H1 (cell line): ENCODE data around the gene UBAP2. TPM values are rescaled to one million over a fixed set of nuclear protein-coding genes. Genes with fewer than 3 reads are reported as not detected.
A peak's percentile ranks its signal among the peaks of the same experiment; 100 is the strongest.

Source experiments
- CTCF ChIA-PET: fragments of 300-600 bp; sonication (Branson Sonifier 250); formaldehyde crosslinking; loops from one replicate; lab custom pipeline; 2021; ENCODE audit not compliant: partially characterized antibody; lab: Charles Lee
- POLR2A ChIA-PET: fragments of 300-600 bp; sonication (Branson Sonifier 250); formaldehyde crosslinking; loops from one replicate; lab custom pipeline; 2021; ENCODE audit warnings: inconsistent platforms; ENCODE audit not compliant: partially characterized antibody; lab: Charles Lee
- DNase-seq, 2 experiments: peaks; one replicate each; pipeline versions ENCODE4 v3.0.0 to v3.0.0-alpha.2; 2010 to 2022; ENCODE audit warnings: low spot score in 2 of 2, low read depth in 1 of 2, mixed read lengths in 1 of 2
- FAIRE-seq: peaks from 2 replicates; lab custom pipeline; 2011; peaks lifted over from hg19 to GRCh38; lab: Jason Lieb, UNC
- H2AFZ ChIP-seq: 2 replicates; pipeline ENCODE4 v1.8.1; 2012; ENCODE audit warnings: low read length, inconsistent platforms
- H2AK5ac ChIP-seq: 2 replicates; pipeline ENCODE4 v1.6.1; 2013; ENCODE audit warnings: low read depth, low read length
- H2BK120ac ChIP-seq: replicated peaks from 2 replicates; pipeline ENCODE3; 2013; ENCODE audit warnings: low read depth, low read length, inconsistent platforms
- H2BK12ac ChIP-seq: 2 replicates; pipeline ENCODE4 v1.6.1; 2013; ENCODE audit warnings: low read depth, low read length
- H2BK15ac ChIP-seq: 2 replicates; pipeline ENCODE4 v1.6.1; 2013; ENCODE audit warnings: low read length
- H2BK20ac ChIP-seq: 2 replicates; pipeline ENCODE4 v1.6.1; 2013; ENCODE audit warnings: low read length
- H2BK5ac ChIP-seq: 2 replicates; pipeline ENCODE4 v1.6.1; 2013; ENCODE audit warnings: low read depth, low read length
- H3K14ac ChIP-seq: 2 replicates; pipeline ENCODE4 v1.6.1; 2013; ENCODE audit warnings: inconsistent platforms; ENCODE audit not compliant: insufficient read length
- H3K18ac ChIP-seq: 2 replicates; pipeline ENCODE4 v1.6.1; 2013; ENCODE audit warnings: low read length; ENCODE audit errors: extremely low read depth
- H3K23ac ChIP-seq: 2 replicates; pipeline ENCODE4 v1.6.1; 2013; ENCODE audit warnings: inconsistent platforms; ENCODE audit not compliant: insufficient read length
- H3K23me2 ChIP-seq: 2 replicates; pipeline ENCODE4 v1.6.1; 2013; ENCODE audit warnings: low read depth, low read length
- H3K27ac ChIP-seq: 2 replicates; pipeline ENCODE4 v1.6.1; 2011; ENCODE audit warnings: low read depth, low read length, inconsistent platforms
- H3K27me3 ChIP-seq, 4 experiments: replicated peaks in 1 of 4; 1 replicate in 1 of 4; 2 replicates in 3 of 4; pipeline versions ENCODE4 v1.6.1 to v1.8.1; 2011 to 2013; ENCODE audit warnings: low read length in 3 of 4, mild to moderate bottlenecking in 3 of 4, inconsistent platforms in 2 of 4, mixed read lengths in 2 of 4, moderate library complexity in 1 of 4; ENCODE audit not compliant: control insufficient read depth in 3 of 4, insufficient read depth in 3 of 4; ENCODE audit errors: extremely low read depth in 1 of 4
- H3K36me3 ChIP-seq, 4 experiments: 2 replicates each; pipeline versions ENCODE4 v1.6.1 to v1.8.1; 2011 to 2013; ENCODE audit warnings: mild to moderate bottlenecking in 4 of 4, low read length in 3 of 4, moderate library complexity in 2 of 4, control low read depth in 1 of 4, inconsistent platforms in 1 of 4; ENCODE audit not compliant: insufficient read depth in 4 of 4, control insufficient read depth in 2 of 4
- H3K4ac ChIP-seq: replicated peaks from 2 replicates; pipeline ENCODE3; 2013; ENCODE audit warnings: low read length, low read depth, mixed read lengths, inconsistent platforms; ENCODE audit not compliant: insufficient read length
- H3K4me1 ChIP-seq, 4 experiments: replicated peaks in 1 of 4; 1 replicate in 1 of 4; 2 replicates in 3 of 4; pipeline versions ENCODE4 v1.6.1 to v1.8.1; 2011 to 2013; ENCODE audit warnings: low read length in 3 of 4, inconsistent platforms in 2 of 4, mixed read lengths in 1 of 4; ENCODE audit not compliant: insufficient read depth in 4 of 4, control insufficient read depth in 3 of 4
- H3K4me2 ChIP-seq, 2 experiments: 2 replicates each; pipeline versions ENCODE4 v1.6.1 to v1.8.1; 2011 to 2013; ENCODE audit warnings: low read depth in 2 of 2, low read length in 2 of 2, control low read depth in 1 of 2, inconsistent platforms in 1 of 2, mild to moderate bottlenecking in 1 of 2; ENCODE audit not compliant: insufficient read depth in 1 of 2
- H3K4me3 ChIP-seq, 4 experiments: fragments of 200-600, 300-600 bp in 1 of 4; sonication (generic), shearing (Covaris generic), sonication (Bioruptor Twin) in 1 of 4; 2 replicates each; pipeline versions ENCODE4 v1.5.1 to v1.8.1; 2011 to 2016; ENCODE audit warnings: low read length in 4 of 4, low read depth in 3 of 4, control low read depth in 2 of 4, inconsistent platforms in 2 of 4, mild to moderate bottlenecking in 2 of 4, mixed read lengths in 1 of 4, moderate library complexity in 1 of 4; ENCODE audit not compliant: insufficient read depth in 2 of 4; ENCODE audit errors: extremely low read depth in 1 of 4
- H3K56ac ChIP-seq: replicated peaks from 2 replicates; pipeline ENCODE3; 2013; ENCODE audit warnings: low read depth, mild to moderate bottlenecking, mixed read lengths, low read length, inconsistent platforms; ENCODE audit not compliant: insufficient read length
- H3K79me1 ChIP-seq: 2 replicates; pipeline ENCODE4 v1.6.1; 2013; ENCODE audit warnings: low read depth, low read length, control low read depth
- H3K79me2 ChIP-seq, 2 experiments: 2 replicates each; pipeline versions ENCODE4 v1.6.1 to v1.8.1; 2012 to 2013; ENCODE audit warnings: low read length in 2 of 2, mild to moderate bottlenecking in 2 of 2, inconsistent platforms in 1 of 2; ENCODE audit not compliant: insufficient read depth in 2 of 2, control insufficient read depth in 1 of 2
- H3K9ac ChIP-seq, 4 experiments: replicated peaks in 1 of 4; 1 replicate in 1 of 4; 2 replicates in 3 of 4; pipeline versions ENCODE4 v1.6.1 to v1.8.1; 2011 to 2013; ENCODE audit warnings: low read depth in 3 of 4, low read length in 3 of 4, control low read depth in 2 of 4, mild to moderate bottlenecking in 2 of 4, moderate library complexity in 2 of 4, inconsistent platforms in 1 of 4; ENCODE audit errors: extremely low read depth in 1 of 4
- H3K9me3 ChIP-seq, 2 experiments: 2 replicates each; pipeline versions ENCODE4 v1.6.1 to v1.8.1; 2012 to 2013; ENCODE audit warnings: mild to moderate bottlenecking in 2 of 2, moderate library complexity in 2 of 2, control low read depth in 1 of 2, inconsistent platforms in 1 of 2, low read depth in 1 of 2, low read length in 1 of 2, mixed read lengths in 1 of 2; ENCODE audit not compliant: insufficient read depth in 2 of 2
- H4K20me1 ChIP-seq, 2 experiments: replicated peaks in 1 of 2; 2 replicates each; pipeline versions ENCODE3 to v1.8.1; 2011 to 2013; ENCODE audit warnings: inconsistent platforms in 2 of 2, low read length in 2 of 2, mild to moderate bottlenecking in 1 of 2; ENCODE audit not compliant: insufficient read depth in 2 of 2, control insufficient read depth in 1 of 2
- H4K5ac ChIP-seq: 2 replicates; pipeline ENCODE4 v1.6.1; 2013; ENCODE audit warnings: low read length, low read depth, mixed read lengths, inconsistent platforms; ENCODE audit not compliant: insufficient read length
- H4K8ac ChIP-seq: 2 replicates; pipeline ENCODE4 v1.8.0; 2013; ENCODE audit warnings: mild to moderate bottlenecking, moderate library complexity, low read length, inconsistent platforms; ENCODE audit not compliant: insufficient read depth; ENCODE audit errors: extremely low read depth
- H4K91ac ChIP-seq: replicated peaks from 2 replicates; pipeline ENCODE3; 2013; ENCODE audit warnings: low read length, mixed read lengths, inconsistent platforms; ENCODE audit not compliant: insufficient read length
- CREB1 ChIP-seq: IDR thresholded peaks from 2 replicates; pipeline ENCODE4 v1.6.1; 2012; ENCODE audit warnings: inconsistent platforms
- FOSL1 ChIP-seq: IDR thresholded peaks from 2 replicates; pipeline ENCODE4 v1.6.1; 2011; ENCODE audit warnings: mild to moderate bottlenecking, low read depth, low read length, moderate library complexity; ENCODE audit not compliant: insufficient read depth
- POLR2AphosphoS5 ChIP-seq: IDR thresholded peaks from 2 replicates; pipeline ENCODE4 v1.6.1; 2011; ENCODE audit warnings: low read depth, low read length
- POU5F1 ChIP-seq: IDR thresholded peaks from 2 replicates; pipeline ENCODE4 v1.6.1; 2011; ENCODE audit warnings: low read depth, mild to moderate bottlenecking, low read length, moderate library complexity
- SIX5 ChIP-seq: IDR thresholded peaks from 2 replicates; pipeline ENCODE4 v1.6.1; 2011; ENCODE audit warnings: mild to moderate bottlenecking, low read depth, low read length
- SP1 ChIP-seq: IDR thresholded peaks from 2 replicates; pipeline ENCODE4 v1.6.1; 2011; ENCODE audit warnings: low read depth, low read length
- SRF ChIP-seq: IDR thresholded peaks from 2 replicates; pipeline ENCODE4 v1.6.1; 2011; ENCODE audit warnings: mild to moderate bottlenecking, low read depth, low read length, moderate library complexity
- WGBS, 2 experiments: shearing (Covaris generic) in 1 of 2; methylation state at CpG; one replicate each; pipeline versions ENCODE4 v1.1.6 to v1.1.7; 2013 to 2015; ENCODE audit warnings: low lambda C conversion rate in 2 of 2, mixed read lengths in 2 of 2, inconsistent platforms in 1 of 2, low coverage in 1 of 2, missing lambda C conversion rate in 1 of 2; ENCODE audit not compliant: insufficient replicate concordance in 2 of 2, insufficient coverage in 1 of 2, insufficient read length in 1 of 2; ENCODE audit errors: extremely low coverage in 1 of 2, missing lambda C conversion rate in 1 of 2; 5-methylcytosine and 5-hydroxymethylcytosine counted together
- polyA plus RNA-seq, 7 experiments: library from polyadenylated mRNA; depleted of rRNA in 3 of 7; stranded (reverse) in 5 of 7; unstranded in 2 of 7; fragments of >200 nt in 5 of 7; fragments of 200-250 nt in 2 of 7; gene quantifications; 1 replicate in 5 of 7; 2 replicates in 1 of 7; 4 replicates in 1 of 7; pipeline versions ENCODE4 v1.2.1 to v1.2.3, GENCODE V29; 2011 to 2013; ENCODE audit warnings: missing spikeins in 2 of 7, mixed read lengths in 2 of 7
- total RNA-seq: library from RNA; stranded (reverse); fragmentation: NEBNext Ultra II Directional; extraction: Animal tissue kit (Norgen Biotek cat#: 25700); gene quantifications from 2 replicates; pipeline ENCODE4 v1.2.1, GENCODE V29; 2021

UBAP2 gene
- total and polyA plus RNA-seq, 2 of the 8 experiments (the other 6 are each of a cell fraction or from before 2014, with no cell fraction given), result 75.0 to 81.4 TPM

- H3K36me3 ChIP-seq, result 0 out of 8 replicates have a peak, but pooled peaks cover 0 to 5% (median 0%) of the 10 kb centered on the region in 4 experiments
- H3K18ac ChIP-seq, result no peak overlapping the region
- WGBS, 2 experiments, result 81% methylated on average over 5 of the region's 5 CpGs; no CpG with 5 or more reads in 1 of the 2 experiments
- H3K79me1 ChIP-seq, result 0 out of 2 replicates have a peak, but pooled peaks cover 3% of the 10 kb centered on the region
- peak overlapping the region; percentile 82 to 97 for H3K4me2 ChIP-seq
- TF ChIP-seq POLR2AphosphoS5 (no peak), SP1 (no peak), CREB1 (no peak), SIX5 (no peak), SRF (no peak), FOSL1 (no peak), POU5F1 (no peak)
- TF ChIP-seq, all 59 proteins: peak for 0
- Histone ChIP-seq H2AFZ (no peak overlapping the region), H2BK20ac (no peak overlapping the region), H2BK12ac (no peak overlapping the region), H3K56ac (no peak overlapping the region), H3K23ac (no peak overlapping the region), H2AK5ac (no peak overlapping the region), H3K14ac (no peak overlapping the region), H3K4me1 (peaks cover 0 to 15% (median 6%) of the 10 kb centered on the region in 4 experiments; a peak in 4 of 7 replicates), H3K79me2 (peaks cover 54 to 64% of the 10 kb centered on the region in 2 experiments), H4K91ac (no peak overlapping the region), H2BK5ac (no peak overlapping the region), H4K5ac (no peak overlapping the region), H2BK15ac (no peak overlapping the region), H2BK120ac (no peak overlapping the region), H3K4me3 (peak overlapping the region; percentile 16 to 97 (median 81); a peak in 6 of 8 replicates), H4K8ac (no peak overlapping the region), H3K27ac (0 out of 2 replicates have a peak overlapping the region, but pooled peaks have one; percentile 9), H3K9ac (peak overlapping the region in 1 of 4 experiments; percentile 33; a peak in 1 of 7 replicates), H3K27me3 (no peaks in the 10 kb centered on the region), H4K20me1 (peaks cover 0 to 5% of the 10 kb centered on the region in 2 experiments), H3K9me3 (no peaks in the 10 kb centered on the region), H3K4ac (no peak overlapping the region), H3K23me2 (no peaks in the 10 kb centered on the region)
- FAIRE-seq, result no peak
- ChIA-PET POLR2A (interaction anchor here (0.6 to 2.9 kb wide), 6 partner anchors 10 to 155 kb away, joined by 3 to 21 read pairs (median 8); no protein-coding TSS in a partner anchor), CTCF (interaction anchor here (0.7 to 1.4 kb wide), 4 partner anchors 14 to 197 kb away, joined by 3 to 7 read pairs (median 4); no protein-coding TSS in a partner anchor)
- DNase-seq, result no peak
These were observed 1.8 kb downstream of the UBAP2 start for GRCh38 chr9:34046784-34047379.
